Endothelial cell of umbilical vein (primary cell): ENCODE measurements around the gene DEF6.

Source experiments
- FOS ChIP-seq: IDR thresholded peaks from 2 replicates; pipeline ENCODE4 v1.6.1; 2011; ENCODE audit warnings: mild to moderate bottlenecking, low read length, moderate library complexity, borderline replicate concordance; ENCODE audit not compliant: insufficient read depth
- POLR2A ChIP-seq: IDR thresholded peaks from 2 replicates; pipeline ENCODE4 v1.6.1; 2012; ENCODE audit warnings: low read depth, mild to moderate bottlenecking, control low read depth, low read length
- POLR2AphosphoS5 ChIP-seq: IDR thresholded peaks from 2 replicates; pipeline ENCODE4 v1.6.1; 2012; ENCODE audit warnings: low read depth, mild to moderate bottlenecking, control low read depth, low read length, moderate library complexity; ENCODE audit not compliant: insufficient read depth
- TF ChIP-seq, protein P1 (sequence below), 2 donors: IDR thresholded peaks; 1 replicate in 1 of 2; 2 replicates in 1 of 2; pipeline ENCODE4 v1.5.1; 2011; ENCODE audit warnings: low read length in 2 of 2, mild to moderate bottlenecking in 2 of 2, moderate library complexity in 2 of 2, control low read depth in 1 of 2, inconsistent platforms in 1 of 2, low read depth in 1 of 2; ENCODE audit not compliant: insufficient read depth in 1 of 2; ENCODE audit errors: extremely low read depth in 1 of 2

DNA sequence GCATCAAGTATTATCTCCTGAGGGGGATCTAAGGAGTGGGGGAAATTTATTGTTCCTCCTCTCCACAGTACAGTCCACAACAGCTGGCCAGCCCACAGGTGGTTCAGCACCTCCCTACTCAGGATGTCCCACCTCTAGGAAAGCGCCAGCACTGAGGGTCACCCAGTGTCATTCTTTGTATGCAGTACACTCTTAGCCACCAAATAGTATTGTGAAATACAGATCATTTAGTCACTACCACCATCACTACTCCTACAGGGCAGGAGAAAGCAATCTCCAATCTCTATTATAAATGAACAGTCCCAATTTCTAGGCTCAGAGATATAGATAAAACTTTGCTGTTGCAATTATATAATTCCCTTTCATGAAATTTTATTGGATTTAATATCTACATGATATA, 44.4 kb upstream of the DEF6 start:
- TF ChIP-seq, protein P1, sequence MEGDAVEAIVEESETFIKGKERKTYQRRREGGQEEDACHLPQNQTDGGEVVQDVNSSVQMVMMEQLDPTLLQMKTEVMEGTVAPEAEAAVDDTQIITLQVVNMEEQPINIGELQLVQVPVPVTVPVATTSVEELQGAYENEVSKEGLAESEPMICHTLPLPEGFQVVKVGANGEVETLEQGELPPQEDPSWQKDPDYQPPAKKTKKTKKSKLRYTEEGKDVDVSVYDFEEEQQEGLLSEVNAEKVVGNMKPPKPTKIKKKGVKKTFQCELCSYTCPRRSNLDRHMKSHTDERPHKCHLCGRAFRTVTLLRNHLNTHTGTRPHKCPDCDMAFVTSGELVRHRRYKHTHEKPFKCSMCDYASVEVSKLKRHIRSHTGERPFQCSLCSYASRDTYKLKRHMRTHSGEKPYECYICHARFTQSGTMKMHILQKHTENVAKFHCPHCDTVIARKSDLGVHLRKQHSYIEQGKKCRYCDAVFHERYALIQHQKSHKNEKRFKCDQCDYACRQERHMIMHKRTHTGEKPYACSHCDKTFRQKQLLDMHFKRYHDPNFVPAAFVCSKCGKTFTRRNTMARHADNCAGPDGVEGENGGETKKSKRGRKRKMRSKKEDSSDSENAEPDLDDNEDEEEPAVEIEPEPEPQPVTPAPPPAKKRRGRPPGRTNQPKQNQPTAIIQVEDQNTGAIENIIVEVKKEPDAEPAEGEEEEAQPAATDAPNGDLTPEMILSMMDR (IDR thresholded peaks at IDR 0.05; ENCODE audit: extremely low read depth in 1 of 2, insufficient read depth in 1 of 2, low read depth in 1 of 2, low read length in 2 of 2), result no peak
- TF ChIP-seq POLR2A, result no peak
- TF ChIP-seq POLR2AphosphoS5, result no peak
- no peak for TF ChIP-seq FOS
